SK-N-SH (cell line): ENCODE measurements around the gene LGR5. TPM values are rescaled to one million over a fixed set of nuclear protein-coding genes. Genes with fewer than 3 reads are reported as not detected.
A peak's percentile ranks its signal among the peaks of the same experiment; 100 is the strongest.

Source experiments
- CTCF ChIA-PET: fragments of 300-600, 350-600 bp; formaldehyde crosslinking; extraction: SDS; loops from one replicate; lab custom pipeline; 2021; lab: Yijun Ruan, JAX
- POLR2A ChIA-PET: fragments of 350-600 bp; sonication (Branson Sonifier 250); formaldehyde crosslinking; extraction: SDS; loops from one replicate; lab custom pipeline; 2020; ENCODE audit warnings: antibody characterized with exemption, inconsistent platforms; lab: Yijun Ruan, JAX
- DNase-seq: peaks from one replicate; pipeline ENCODE4 v3.0.0; 2012
- H2AFZ ChIP-seq: fragments of 200-600 bp; sonication (generic); 2 replicates; pipeline ENCODE4 v1.8.1; 2016; ENCODE audit warnings: antibody characterized with exemption, mild to moderate bottlenecking, low read depth
- H3F3A ChIP-seq: fragments of 200-600 bp; sonication (generic); replicated peaks from 2 replicates; pipeline ENCODE3; 2016; ENCODE audit warnings: antibody characterized with exemption, mild to moderate bottlenecking; ENCODE audit not compliant: insufficient read depth
- H3K27ac ChIP-seq, 2 experiments: fragments of 200-500 bp in 1 of 2; fragments of 200-600 bp in 1 of 2; sonication (Bioruptor generic) in 1 of 2; sonication (generic), shearing (Covaris generic) in 1 of 2; 2 replicates each; pipeline versions ENCODE4 v1.5.1 to v1.6.1; 2014 to 2016; ENCODE audit warnings: low read depth in 2 of 2, inconsistent platforms in 1 of 2, low read length in 1 of 2, mild to moderate bottlenecking in 1 of 2, mixed read lengths in 1 of 2
- H3K27me3 ChIP-seq: fragments of 200-600 bp; sonication (generic), shearing (Covaris generic); 2 replicates; pipeline ENCODE4 v1.6.1; 2016; ENCODE audit warnings: mixed run types; ENCODE audit not compliant: insufficient read depth
- H3K36me3 ChIP-seq, 2 experiments: fragments of 200-500 bp in 1 of 2; fragments of 200-600 bp in 1 of 2; sonication (Bioruptor generic) in 1 of 2; sonication (generic) in 1 of 2; replicated peaks in 1 of 2; 2 replicates each; pipeline versions ENCODE3 to v1.5.1; 2014 to 2016; ENCODE audit warnings: low read length in 1 of 2, mild to moderate bottlenecking in 1 of 2; ENCODE audit not compliant: insufficient read depth in 2 of 2, control insufficient read depth in 1 of 2
- H3K4me1 ChIP-seq, 2 experiments: fragments of 200-500 bp in 1 of 2; fragments of 200-600 bp in 1 of 2; sonication (Bioruptor generic) in 1 of 2; sonication (generic), shearing (Covaris generic) in 1 of 2; 2 replicates each; pipeline versions ENCODE4 v1.5.1 to v1.6.1; 2014 to 2016; ENCODE audit warnings: low read depth in 1 of 2, low read length in 1 of 2, mixed run types in 1 of 2; ENCODE audit not compliant: insufficient read depth in 2 of 2, control insufficient read depth in 1 of 2
- H3K4me2 ChIP-seq: fragments of 200-600 bp; sonication (generic), shearing (Covaris generic); 2 replicates; pipeline ENCODE4 v1.6.1; 2017; ENCODE audit warnings: mixed run types
- H3K4me3 ChIP-seq, 2 experiments: fragments of 200-500 bp in 1 of 2; fragments of 200-600 bp in 1 of 2; sonication (Bioruptor generic) in 1 of 2; sonication (generic), shearing (Covaris generic) in 1 of 2; 2 replicates each; pipeline versions ENCODE4 v1.5.1 to v1.8.1; 2014 to 2016; ENCODE audit warnings: low read depth in 2 of 2, inconsistent platforms in 1 of 2, low read length in 1 of 2, mild to moderate bottlenecking in 1 of 2, mixed read lengths in 1 of 2, moderate library complexity in 1 of 2
- H3K79me2 ChIP-seq: fragments of 200-600 bp; sonication (generic); 2 replicates; pipeline ENCODE4 v1.8.1; 2017; ENCODE audit warnings: mild to moderate bottlenecking; ENCODE audit not compliant: insufficient read depth
- H3K9ac ChIP-seq: fragments of 200-600 bp; sonication (generic); 2 replicates; pipeline ENCODE4 v1.6.1; 2017; ENCODE audit warnings: mixed run types
- H3K9me2 ChIP-seq: fragments of 200-600 bp; sonication (generic); 2 replicates; pipeline ENCODE4 v1.6.1; 2017; ENCODE audit warnings: mixed run types
- H3K9me3 ChIP-seq: fragments of 200-600 bp; sonication (generic); 2 replicates; pipeline ENCODE4 v1.6.1; 2017; ENCODE audit warnings: mixed run types, mild to moderate bottlenecking, moderate library complexity
- H4K20me1 ChIP-seq: fragments of 200-600 bp; sonication (generic); 2 replicates; pipeline ENCODE4 v1.6.1; 2017; ENCODE audit warnings: mild to moderate bottlenecking, mixed run types; ENCODE audit not compliant: insufficient read depth
- CHD2 ChIP-seq: fragments of 150-350 bp; IDR thresholded peaks from 2 replicates; pipeline ENCODE4 v1.6.1; 2018; ENCODE audit warnings: low read length; ENCODE audit not compliant: partially characterized antibody
- ELF1 ChIP-seq: IDR thresholded peaks from 2 replicates; pipeline ENCODE4 v1.4.0; 2012
- GABPA ChIP-seq: IDR thresholded peaks from 2 replicates; pipeline ENCODE4 v1.4.0; 2012; ENCODE audit warnings: low read depth, mild to moderate bottlenecking
- GATA2 ChIP-seq: sonication (generic); formaldehyde crosslinking; IDR thresholded peaks from 2 replicates; pipeline ENCODE4 v1.5.0; 2020; ENCODE audit warnings: mild to moderate bottlenecking, missing genetic modification reagents
- MXI1 ChIP-seq: IDR thresholded peaks from 2 replicates; pipeline ENCODE4 v1.6.1; 2012; ENCODE audit warnings: mild to moderate bottlenecking, low read depth, low read length, improper control_type of control experiment
- POLR2AphosphoS5 ChIP-seq: IDR thresholded peaks from 2 replicates; pipeline ENCODE4 v1.6.1; 2012; ENCODE audit warnings: low read depth, low read length
- TAF1 ChIP-seq: IDR thresholded peaks from 2 replicates; pipeline ENCODE4 v1.6.1; 2012; ENCODE audit warnings: low read depth, mild to moderate bottlenecking, low read length, moderate library complexity, borderline replicate concordance
- TCF12 ChIP-seq: IDR thresholded peaks from 2 replicates; pipeline ENCODE4 v1.4.0; 2012
- WGBS: methylation state at CpG from one replicate; pipeline ENCODE4 v1.1.6; 2017; ENCODE audit warnings: low lambda C conversion rate; 5-methylcytosine and 5-hydroxymethylcytosine counted together
- polyA plus RNA-seq, 3 experiments: library from polyadenylated mRNA; depleted of rRNA; stranded (reverse); fragments of >200 nt; gene quantifications; 2 replicates each; pipeline ENCODE4 v1.2.3, GENCODE V29; 2012

The LGR5 gene
- polyA plus RNA-seq, 1 of the 3 experiments (the other 2 are of a cell fraction), result 1.4 TPM

GRCh38 chr12:71440345-71440762, 756 bp downstream of the LGR5 start:
- peak overlapping the region; percentile 84 for H3K4me2 ChIP-seq
- no peaks in the 10 kb centered on the region for H3K9me3 ChIP-seq
- H3K9me2 ChIP-seq, result no peaks in the 10 kb centered on the region
- H3K27me3 ChIP-seq, result peaks cover 30% of the 10 kb centered on the region
- H3K79me2 ChIP-seq, result no peaks in the 10 kb centered on the region
- DNase-seq, result peak; percentile 62
- WGBS, result 0% methylated on average over 7 of the region's 27 CpGs
- H3K27ac ChIP-seq, result peak overlapping the region in 1 of 2 experiments; percentile 16; a peak in 1 of 4 replicates
- peak overlapping the region; percentile 63; the same call in 1 of the 2 replicates for H2AFZ ChIP-seq
- no peaks in the 10 kb centered on the region for H3K36me3 ChIP-seq
- ChIA-PET POLR2A (no interaction called here), CTCF (interaction anchor here (1.0 to 3.4 kb wide), 9 partner anchors 9 to 196 kb away, joined by 3 to 13 read pairs (median 4); no protein-coding TSS in a partner anchor)
- no peaks in the 10 kb centered on the region for H4K20me1 ChIP-seq
- TF ChIP-seq MXI1 (peak; percentile 16; the same call in 1 of the 2 replicates), CHD2 (no peak), TCF12 (no peak)
- H3K4me3 ChIP-seq, result peak overlapping the region; percentile 57
- H3K4me1 ChIP-seq, result peaks cover 8 to 21% of the 10 kb centered on the region in 2 experiments; a peak in 3 of 4 replicates
- no peaks in the 10 kb centered on the region for H3F3A ChIP-seq
- no peak overlapping the region for H3K9ac ChIP-seq

GRCh38 chr12:71440763-71441748, 1.5 kb downstream of the LGR5 start:
- POLR2A ChIA-PET, result no interaction called here
- Histone ChIP-seq H2AFZ (no peak overlapping the region; the same call in 1 of the 2 replicates), H3K36me3 (no peaks in the 10 kb centered on the region), H3K9ac (no peak overlapping the region), H4K20me1 (no peaks in the 10 kb centered on the region), H3K79me2 (no peaks in the 10 kb centered on the region), H3K27me3 (peaks cover 30% of the 10 kb centered on the region), H3K4me1 (peaks cover 8 to 21% of the 10 kb centered on the region in 2 experiments; a peak in 3 of 4 replicates), H3K4me3 (peak overlapping the region; percentile 57), H3F3A (no peaks in the 10 kb centered on the region), H3K4me2 (peak overlapping the region; percentile 84; the same call in 1 of the 2 replicates), H3K9me2 (no peaks in the 10 kb centered on the region), H3K27ac (no peak overlapping the region; a peak in 1 of 4 replicates), H3K9me3 (no peaks in the 10 kb centered on the region)
- peak; percentile 34 for DNase-seq
- TF ChIP-seq GATA2 (peak; percentile 39; the same call in 1 of the 2 replicates), GABPA (no peak), ELF1 (no peak), POLR2AphosphoS5 (no peak), TAF1 (no peak)
- CTCF ChIA-PET, result interaction anchor here (1.0 to 3.4 kb wide), 15 partner anchors 9 to 196 kb away, joined by 3 to 13 read pairs (median 4); no protein-coding TSS in a partner anchor
- 10% methylated on average over 23 of the region's 26 CpGs for WGBS
